Stimulated activated CD8-positive, alpha-beta memory T cell treated with anti-CD3 and anti-CD28 coated beads, Interleukin-4, amount 100 ng/mL, for 1 hour (primary cell): ENCODE results near the gene RGP1.

ENCODE experiments used
- DNase-seq, 2 donors: peaks; one replicate each; pipeline ENCODE4 v3.0.0-alpha.2; 2020; ENCODE audit warnings: low read depth in 2 of 2, low spot score in 1 of 2

The RGP1 gene

DNA sequence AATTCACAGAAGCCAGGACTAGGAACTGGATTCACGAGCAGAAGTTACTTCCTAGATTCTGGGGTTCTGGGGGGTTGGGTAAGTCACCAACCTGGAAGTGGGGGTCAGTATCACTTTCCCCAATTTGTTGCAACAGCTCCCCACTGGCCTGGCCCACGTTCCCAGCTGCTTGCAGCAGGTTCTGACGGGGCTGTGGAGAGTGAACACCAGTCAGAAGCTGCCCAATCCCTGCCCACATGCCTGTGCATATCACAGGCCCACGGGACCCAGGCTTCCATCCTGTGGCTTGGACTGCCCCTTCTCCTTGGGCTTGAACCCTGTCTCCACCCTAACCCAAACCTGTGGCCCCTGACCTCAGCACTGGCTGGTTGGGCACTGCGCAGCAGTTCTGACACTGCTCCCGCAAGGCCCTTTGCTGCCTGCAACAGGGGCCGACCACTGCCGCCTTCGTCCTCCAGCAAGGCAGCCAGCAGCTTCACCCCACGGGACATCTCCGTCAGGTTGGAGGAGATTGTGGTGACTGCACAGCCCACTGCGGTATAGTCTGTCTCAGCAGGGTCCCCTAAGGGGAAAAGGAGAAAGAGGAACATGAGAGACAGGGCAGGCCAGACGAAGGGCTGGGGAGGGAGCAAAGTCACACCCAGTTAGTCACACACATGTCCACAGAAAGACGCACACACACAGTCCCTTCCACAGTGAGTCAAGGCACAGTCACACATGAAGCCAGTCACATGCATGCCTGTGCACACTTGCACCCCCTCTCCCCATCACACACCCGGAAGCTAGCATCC, 30.2 kb upstream of the RGP1 start:
- no peak for DNase-seq

DNA sequence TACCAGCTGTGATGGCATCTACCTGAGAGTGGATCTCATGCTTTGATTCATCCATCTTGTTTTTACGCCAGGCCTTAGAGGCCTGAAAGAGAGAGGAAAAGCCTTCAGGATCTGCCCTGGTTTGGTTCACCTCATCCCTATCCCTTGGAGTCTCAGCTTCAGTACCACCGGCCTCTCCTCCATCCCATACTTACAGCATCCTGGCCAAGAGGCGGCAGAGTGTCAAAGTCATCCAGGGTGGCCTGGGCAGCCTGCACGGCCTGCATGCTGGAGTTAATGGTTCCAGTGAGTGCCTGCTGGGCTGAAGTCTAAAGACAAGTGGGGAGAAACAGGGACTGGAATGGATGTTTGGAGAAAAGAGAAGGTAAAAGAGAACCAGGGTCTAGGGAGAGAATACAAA, 29.5 kb upstream of the RGP1 start:
- DNase-seq: no peak

DNA sequence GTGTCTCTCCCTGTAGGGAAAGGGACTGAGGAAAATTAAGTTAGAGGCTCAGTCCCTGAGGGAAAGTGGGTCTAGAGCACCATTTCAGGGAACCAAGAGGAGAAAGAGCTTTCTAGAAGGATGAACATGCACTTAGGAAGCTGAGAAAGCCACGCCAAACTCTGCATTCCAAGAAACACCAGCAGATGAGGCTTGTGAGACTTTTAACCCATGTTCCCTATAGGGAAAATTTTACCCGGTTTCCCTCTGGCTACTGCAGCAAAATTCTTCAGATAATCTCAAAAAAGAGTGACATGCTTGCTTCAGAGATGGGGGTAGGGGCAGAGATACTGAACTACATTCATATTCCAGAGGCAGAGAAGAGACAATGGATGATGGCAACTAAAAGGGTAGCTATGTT, 25.7 kb upstream of the RGP1 start:
- no peak for DNase-seq

DNA sequence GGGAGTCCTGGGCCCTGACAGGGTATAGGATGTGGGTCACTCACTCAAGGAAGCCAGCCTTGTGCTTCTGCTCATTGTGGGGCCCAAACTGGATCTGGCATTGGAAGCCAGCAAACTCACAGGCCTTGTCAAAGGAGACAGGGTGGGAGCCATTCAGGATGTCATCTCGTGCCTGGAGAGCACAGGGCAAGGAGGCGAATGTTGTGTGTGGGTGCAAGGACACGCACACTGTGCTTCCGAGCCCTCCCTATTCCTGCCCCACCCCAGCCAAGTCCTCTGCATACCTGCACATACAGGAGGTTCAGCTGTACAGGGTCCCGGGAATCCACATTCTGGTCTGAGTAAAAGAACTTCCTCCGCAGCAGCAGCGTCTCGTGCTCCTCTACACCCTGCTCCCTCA, 25.2 kb upstream of the RGP1 start:
- DNase-seq: no peak

DNA sequence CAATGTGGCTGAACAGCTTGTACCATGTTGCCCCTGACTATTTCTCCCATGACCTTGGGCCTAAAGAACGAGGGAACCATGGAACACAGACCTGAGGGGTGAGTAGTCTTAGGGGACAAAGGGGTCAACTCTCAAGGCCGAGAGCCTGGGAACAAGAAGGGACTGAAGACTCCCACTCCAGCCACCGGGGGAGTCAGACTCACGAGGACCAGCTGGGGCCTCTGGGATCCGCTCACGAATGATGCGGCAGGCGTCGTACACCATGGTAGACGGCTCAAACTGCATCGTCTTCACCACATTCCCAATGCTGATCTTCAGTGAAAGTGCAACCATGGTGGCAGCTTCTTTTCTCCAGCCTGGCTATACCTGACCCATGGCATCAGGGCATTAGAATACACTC, 23.7 kb upstream of the RGP1 start:
- DNase-seq: no peak

DNA sequence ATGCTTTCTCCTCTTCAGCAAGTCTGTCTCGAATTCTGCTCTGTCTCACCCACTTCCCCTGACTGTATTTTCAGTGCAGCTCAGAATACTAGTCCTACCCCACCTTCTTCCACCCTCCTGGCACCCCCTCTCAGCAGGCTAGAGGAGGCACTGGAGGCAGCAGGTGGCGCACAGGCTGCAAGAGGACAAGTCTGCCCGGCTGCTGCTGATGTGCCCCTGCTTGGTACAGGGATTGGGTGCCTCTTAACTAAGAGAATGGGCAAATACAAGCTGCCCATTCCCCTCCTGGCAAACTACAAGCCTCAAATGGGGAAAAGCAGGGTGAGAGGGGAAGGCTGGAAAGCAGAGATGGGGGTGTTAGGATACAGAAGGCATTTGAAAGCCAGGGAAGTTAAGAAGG, 22.2 kb upstream of the RGP1 start:
- DNase-seq: no peak

DNA sequence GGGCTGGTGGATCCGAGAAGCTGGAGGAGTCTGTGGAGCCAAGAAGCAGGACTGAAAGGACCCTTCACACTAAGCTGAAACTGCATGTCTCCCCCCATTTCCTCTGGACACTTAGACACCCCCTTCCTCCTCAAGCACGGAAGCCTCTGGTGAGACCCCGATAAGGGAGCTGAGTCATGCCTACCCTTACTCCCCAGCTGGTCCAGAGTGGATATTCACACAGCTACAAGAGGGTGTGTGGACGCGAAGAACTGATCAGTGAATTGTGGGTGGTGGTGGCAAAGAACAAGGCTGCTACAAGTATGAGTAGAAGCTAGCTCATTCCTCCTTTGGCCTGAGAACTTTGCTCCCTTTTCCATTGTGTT, 21.4 kb upstream of the RGP1 start:
- DNase-seq: no peak

DNA sequence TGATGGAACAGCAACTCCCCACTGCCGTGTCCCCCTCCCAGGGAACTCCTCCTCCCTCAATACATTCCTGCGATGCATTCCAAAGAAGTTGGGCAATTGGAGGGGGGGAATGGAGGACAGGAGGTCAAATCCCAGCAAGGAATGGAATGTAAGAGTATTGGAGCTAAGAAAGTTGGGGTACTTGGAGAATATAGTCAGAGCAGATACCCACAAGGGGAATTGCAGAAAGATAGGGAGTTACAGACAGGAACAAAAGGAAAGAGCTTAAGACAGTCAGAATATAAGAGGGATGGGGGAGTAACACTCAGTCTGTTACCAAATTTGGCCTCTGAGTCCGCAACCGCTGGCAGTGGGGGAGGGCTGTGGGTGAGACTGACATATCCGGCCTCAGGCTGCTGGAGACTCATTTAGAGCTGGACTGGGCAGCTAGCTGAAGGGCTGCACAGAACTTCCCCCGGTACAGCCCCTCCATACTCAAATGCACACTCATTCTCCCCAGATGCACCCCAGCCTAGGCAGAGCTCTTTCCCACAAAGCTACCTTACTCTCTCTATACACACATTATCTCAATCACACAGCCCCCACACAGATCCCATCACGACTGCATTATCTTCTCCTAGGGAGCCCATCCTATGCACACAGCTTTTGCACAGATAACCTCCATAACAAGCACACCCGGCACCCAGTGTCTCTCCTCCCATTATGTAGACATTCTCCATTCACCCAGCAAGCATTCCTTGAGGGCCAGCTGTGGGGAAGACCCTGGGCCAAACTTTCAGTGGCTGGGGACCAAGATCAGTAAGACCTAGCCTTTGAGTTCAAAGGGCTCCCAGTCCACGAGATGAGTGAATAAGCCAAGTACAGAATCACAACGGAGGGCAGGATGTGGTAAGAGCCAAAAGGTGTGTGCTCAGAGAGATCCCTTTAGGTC, 20.8 kb upstream of the RGP1 start:
- no peak for DNase-seq

DNA sequence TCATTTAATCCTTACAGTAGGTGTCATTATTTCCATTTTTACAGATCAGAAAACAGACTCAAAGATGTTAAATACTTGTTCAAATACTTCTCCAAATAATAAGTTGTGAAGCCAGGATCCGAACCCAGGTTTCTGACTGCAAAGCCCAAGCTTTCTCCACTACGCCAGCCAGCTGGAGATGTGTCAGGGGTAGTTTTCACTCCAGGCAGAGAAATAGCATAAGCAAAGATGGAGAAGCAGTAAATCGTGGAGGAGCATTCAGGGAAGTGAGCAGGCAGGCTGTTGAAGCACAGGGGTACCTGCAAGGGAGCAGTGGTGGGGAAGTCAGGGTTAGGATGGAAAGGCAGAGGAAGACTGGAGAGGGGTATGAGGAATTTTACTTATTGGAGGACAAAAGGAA, 20.0 kb upstream of the RGP1 start:
- no peak for DNase-seq

DNA sequence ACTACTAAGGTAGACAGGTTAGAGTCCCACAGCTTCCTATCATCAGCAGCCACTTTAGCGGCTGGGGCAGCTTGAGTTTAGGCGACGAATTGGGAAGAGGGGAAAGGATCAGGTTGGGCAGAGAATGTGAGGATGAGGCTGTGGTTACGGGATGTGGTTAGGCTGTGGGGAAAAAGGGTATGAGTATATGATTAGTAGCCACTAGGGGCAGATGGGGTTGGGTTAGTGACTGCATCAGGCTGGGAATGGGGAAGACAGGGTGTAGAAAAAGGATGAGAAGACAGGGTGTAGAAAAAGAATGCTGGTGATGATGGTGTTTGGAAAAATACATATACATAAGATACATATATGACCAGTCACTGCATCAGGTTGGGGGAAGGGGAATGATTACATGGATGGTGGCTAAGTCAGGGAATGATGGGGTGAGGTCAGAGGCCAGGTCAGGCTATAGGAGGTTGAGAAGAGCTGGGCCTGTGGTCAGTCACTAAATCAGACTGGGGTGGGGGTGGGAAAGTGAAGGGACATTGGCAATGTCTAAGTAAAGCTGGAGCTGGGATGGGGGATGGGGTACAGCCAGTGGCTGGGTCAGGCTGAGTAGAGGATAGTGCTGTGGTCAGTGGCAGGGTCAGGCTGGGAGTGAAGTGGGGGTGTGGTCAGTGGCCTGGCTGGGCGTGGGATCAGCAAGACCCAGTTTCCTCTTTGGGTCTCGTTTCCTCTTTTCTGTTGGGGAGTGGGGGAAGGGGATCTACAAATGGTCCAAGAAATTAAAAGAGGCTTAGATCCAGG, 19.2 kb upstream of the RGP1 start:
- DNase-seq: no peak

DNA sequence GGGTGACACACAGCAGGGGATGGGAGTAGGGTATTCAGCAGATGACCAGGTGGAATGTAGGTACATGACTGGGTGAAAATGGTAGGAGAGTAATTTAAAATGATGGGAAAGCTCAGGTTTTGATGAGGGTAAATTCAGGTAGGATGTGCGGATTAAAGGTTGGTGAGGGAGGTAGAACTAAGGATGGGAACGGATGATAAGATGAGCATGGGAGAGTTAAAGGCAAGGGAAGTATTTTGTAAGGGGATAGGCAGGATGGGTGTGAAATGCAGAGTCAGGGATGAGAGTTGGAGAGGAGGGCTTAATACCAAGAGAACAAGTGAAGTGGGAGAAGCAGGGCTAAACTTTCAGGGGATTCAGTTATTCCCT, 18.6 kb upstream of the RGP1 start:
- no peak for DNase-seq

DNA sequence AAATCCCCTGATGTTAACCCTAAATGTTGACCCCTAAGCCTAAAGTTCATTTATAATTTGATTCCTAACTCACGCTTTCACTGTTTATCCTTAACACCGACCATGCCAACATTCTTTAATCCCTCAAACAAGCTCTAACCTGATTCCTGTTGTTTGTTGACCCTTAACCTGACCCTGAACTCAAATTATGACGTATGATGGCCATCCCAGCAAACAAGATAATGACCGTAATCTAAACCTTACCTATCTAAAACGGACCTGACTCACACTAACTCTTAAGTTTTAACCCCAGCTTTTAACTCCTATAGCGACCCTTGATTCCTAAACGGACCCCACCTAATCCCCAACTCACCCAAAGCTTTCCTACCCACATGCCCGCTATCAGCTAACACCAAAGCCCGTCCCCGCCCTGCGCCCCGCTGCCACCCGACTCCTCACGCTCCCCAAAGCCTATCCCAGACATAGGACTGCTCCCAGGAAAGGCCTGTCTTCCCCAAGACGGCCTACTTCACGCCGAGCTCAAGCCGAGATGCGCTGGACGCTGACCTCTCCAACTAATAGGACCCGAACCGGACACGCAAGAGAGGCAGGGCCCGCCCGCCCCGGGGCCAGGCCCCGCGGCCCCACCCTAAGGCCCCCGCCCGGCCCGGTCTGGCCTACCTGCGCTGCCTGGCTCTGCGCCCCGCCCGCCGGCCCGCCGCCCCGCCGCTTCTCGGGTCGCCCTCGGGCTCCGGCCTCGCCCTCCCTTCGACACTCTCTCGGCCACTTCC, 17.5 kb upstream of the RGP1 start:
- no peak for DNase-seq

DNA sequence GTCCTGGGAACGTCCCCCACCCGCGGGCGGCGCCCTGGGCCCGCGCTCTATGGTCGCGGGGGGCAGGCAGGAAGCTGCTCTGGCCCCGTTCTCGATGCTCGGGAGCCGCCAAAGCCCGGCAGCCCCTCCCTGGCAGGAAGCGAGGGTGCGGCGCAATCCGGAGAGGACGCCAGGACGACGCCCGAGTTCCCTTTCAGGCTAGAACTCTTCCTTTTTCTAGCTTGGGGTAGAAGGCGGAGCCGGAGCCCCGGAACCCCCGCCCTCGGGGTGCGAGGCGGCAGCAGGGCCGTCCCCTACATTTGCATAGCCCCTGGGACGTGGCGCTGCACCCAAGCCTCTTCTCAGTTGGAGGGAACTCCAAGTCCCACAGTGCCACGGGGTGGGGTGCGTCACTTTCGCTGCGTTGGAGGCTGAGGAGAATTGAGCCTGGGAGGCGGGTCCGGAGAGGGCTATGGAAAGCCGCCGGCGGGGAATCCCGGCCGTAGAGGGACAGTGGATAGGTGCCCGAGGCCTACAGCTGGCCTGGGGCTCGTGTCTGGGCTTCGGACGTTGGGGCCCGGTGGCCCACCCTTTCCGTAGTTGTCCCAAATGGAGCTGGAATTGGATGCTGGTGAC, 16.8 kb upstream of the RGP1 start, which contains the start of the genes CREB3 and TLN1:
Gene CREB3, plus strand, starts transcription at position 482 of the 615 bp plus-strand sequence. Its CDS starts 107 bp downstream, at position 589.
Gene TLN1, minus strand, starts transcription at position 11 of the 615 bp plus-strand sequence. CDS start 6,501 bp downstream, outside the sequence.
- peak; percentile 85 to 92 for DNase-seq

DNA sequence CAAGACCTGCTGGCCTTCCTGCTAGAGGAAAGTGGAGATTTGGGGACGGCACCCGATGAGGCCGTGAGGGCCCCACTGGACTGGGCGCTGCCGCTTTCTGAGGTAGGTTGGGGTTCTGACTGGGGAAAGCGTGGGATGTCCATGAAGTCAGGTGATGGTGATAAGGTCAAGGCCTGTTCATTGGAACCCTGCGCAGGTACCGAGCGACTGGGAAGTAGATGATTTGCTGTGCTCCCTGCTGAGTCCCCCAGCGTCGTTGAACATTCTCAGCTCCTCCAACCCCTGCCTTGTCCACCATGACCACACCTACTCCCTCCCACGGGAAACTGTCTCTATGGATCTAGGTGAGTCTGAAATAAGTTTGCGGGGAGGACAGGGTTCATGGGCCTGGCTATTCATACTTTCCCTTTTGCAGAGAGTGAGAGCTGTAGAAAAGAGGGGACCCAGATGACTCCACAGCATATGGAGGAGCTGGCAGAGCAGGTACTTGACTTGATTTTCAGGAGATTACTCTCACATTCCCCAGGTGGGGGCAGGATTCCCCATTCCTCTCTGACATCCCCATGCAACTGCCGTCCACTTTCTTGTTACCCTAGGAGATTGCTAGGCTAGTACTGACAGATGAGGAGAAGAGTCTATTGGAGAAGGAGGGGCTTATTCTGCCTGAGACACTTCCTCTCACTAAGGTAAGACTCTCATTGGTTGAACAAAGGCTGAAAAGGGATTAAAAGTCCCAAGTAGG, 16.1 kb upstream of the RGP1 start:
- no peak for DNase-seq

DNA sequence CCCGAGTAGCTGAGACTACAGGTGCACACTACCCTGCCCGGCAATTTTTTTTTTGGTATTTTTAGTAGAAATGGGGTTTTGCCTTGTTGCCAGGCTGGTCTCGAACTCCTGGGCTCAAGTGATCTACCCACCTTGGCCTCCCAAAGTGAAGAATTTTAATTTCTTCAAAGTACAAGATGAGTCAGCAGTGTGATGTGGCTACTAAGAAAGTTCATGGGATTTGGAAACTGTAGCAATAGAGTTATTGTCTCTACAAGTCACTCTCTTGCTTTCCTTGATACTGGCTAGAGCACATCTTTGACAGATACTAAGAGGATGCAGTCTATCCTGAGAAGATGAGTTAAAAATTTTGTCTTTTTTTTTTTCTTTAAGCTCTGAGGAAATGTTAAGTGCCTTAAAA, 15.0 kb upstream of the RGP1 start:
- DNase-seq: no peak

DNA sequence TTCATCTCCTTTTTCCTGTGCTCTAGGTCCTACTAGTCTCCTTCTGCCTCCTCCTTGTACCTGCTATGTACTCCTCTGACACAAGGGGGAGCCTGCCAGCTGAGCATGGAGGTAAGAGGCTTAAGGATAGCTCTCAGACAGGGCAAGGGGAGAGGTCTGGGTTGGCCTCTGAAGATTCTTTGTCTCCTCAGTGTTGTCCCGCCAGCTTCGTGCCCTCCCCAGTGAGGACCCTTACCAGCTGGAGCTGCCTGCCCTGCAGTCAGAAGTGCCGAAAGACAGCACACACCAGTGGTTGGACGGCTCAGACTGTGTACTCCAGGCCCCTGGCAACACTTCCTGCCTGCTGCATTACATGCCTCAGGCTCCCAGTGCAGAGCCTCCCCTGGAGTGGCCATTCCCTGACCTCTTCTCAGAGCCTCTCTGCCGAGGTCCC, 12.9 kb upstream of the RGP1 start:
- no peak for DNase-seq

DNA sequence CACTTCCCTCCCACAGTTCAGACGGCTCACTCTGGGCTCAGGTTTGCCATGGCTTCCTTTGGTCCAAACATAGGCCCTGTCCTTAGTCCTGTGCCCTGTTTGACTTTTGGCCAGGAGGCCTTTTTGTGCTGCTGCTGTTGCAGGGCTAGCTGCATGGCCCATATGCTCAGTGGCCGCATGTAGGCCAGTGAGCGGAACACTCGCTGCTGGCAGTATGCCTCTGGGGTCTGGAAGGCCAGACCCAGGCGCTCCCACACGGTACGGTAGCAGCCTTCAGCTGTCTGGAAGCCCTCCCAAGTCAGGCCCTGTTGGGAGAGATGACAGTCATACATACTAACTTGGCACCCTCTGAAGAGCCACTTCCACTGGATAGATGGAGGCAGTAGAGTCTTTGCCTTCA, 11.9 kb upstream of the RGP1 start:
- no peak for DNase-seq

DNA sequence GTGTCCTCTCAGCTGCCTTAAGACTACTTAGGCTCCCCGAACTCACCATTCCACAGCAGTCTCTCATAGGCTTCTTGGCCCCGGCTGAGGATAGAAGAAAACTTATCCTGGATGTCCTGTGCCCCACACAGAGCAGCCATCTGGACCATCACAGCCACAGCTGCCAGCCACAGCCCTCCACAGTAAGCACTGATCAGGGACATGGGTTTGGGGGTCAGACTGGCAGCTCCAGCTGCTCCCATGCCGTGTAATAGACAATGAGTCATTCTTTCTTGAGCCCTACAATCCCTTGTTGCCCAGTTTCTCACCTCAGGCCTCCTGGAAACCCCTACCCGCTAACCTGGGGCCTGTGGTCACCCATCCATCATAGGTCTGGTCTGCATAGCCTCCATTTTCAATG, 10.9 kb upstream of the RGP1 start:
- DNase-seq: no peak

DNA sequence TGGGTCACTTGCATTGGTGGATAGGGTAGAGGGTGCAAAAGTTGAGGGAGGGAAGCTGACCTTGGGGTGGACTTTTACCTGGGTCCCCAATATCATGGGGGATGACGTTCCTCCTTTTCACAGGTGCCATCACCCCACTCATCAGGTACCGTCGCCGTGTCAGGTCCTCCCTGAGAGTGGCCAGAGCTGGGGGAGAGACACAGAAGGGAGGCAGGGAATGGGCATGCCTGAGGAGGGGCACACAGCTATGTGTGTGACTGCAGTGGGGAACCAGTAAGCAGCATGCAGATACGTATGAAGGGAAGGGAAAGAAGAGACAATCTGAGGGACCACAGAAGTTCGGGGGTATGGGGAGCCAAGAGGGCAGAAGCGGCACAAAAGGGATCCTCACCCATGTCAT, 10.2 kb upstream of the RGP1 start:
- no peak for DNase-seq

DNA sequence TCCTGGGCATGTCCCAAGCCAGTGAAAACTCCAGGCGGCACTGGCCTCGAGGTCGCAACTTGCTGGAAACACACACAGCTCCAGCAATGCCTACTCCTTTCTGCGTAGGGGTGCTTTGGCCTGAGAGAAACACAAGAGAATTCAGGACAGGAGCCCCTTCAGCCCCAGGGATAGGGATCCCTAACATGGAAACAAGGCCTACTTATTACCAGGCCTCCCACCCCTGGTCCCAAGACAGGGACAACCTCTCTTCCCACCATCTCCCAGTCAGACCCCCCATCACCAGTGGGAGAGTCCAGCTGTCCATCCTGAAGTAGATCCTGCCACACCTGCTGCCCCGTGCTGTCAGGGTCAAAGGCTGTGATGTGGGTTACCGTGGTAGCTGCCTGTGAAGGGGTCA, 8.8 kb upstream of the RGP1 start:
- no peak for DNase-seq
